ENCODE data around the gene SMTNL2.
"Not testable (repeated sequence)": the region's sequence is repeated elsewhere in the genome, so short reads cannot be mapped to it uniquely, and the experiment has no call there.

Gene SMTNL2

GRCh38 chr17:4587195-4587594 lies 2.9 kb downstream of the SMTNL2 start:
- no peak for DNase-seq

GRCh38 chr17:4587803-4588202 lies 3.5 kb downstream of the SMTNL2 start:
- DNase-seq, result no peak

GRCh38 chr17:4588391-4588790 lies 4.1 kb downstream of the SMTNL2 start:
- DNase-seq, result no peak

GRCh38 chr17:4588898-4589625 lies 4.7 kb downstream of the SMTNL2 start:
- DNase-seq, result no peak

- not testable (repeated sequence) for DNase-seq
Observed at GRCh38 chr17:4590042-4590441, 5.7 kb downstream of the SMTNL2 start.

GRCh38 chr17:4590981-4591453 lies 6.7 kb downstream of the SMTNL2 start:
- no peak for DNase-seq

GRCh38 chr17:4591529-4591928 lies 7.2 kb downstream of the SMTNL2 start:
- DNase-seq, result no peak

GRCh38 chr17:4592240-4593005 lies 8.1 kb downstream of the SMTNL2 start:
- DNase-seq, result no peak

GRCh38 chr17:4593021-4593421 lies 8.7 kb downstream of the SMTNL2 start:
- DNase-seq, result no peak

- DNase-seq, result no peak
Observed at GRCh38 chr17:4594406-4594805, 10.1 kb downstream of the SMTNL2 start.

- peak; percentile 26 for DNase-seq
Observed at GRCh38 chr17:4594931-4595684, 10.8 kb downstream of the SMTNL2 start.

- DNase-seq, result not testable (repeated sequence)
Observed at GRCh38 chr17:4595685-4596342, 11.5 kb downstream of the SMTNL2 start.

- DNase-seq, result no peak
Observed at GRCh38 chr17:4596636-4597380, 12.5 kb downstream of the SMTNL2 start.

- DNase-seq, result no peak
Observed at GRCh38 chr17:4597975-4598374, 13.6 kb downstream of the SMTNL2 start.

GRCh38 chr17:4598776-4599504 lies 14.6 kb downstream of the SMTNL2 start:
- DNase-seq, result no peak

GRCh38 chr17:4599505-4600281 lies 15.4 kb downstream of the SMTNL2 start:
- no peak for DNase-seq

- DNase-seq, result no peak
Observed at GRCh38 chr17:4600563-4600962, 16.2 kb downstream of the SMTNL2 start.

- no peak for DNase-seq
Observed at GRCh38 chr17:4601326-4601725, 17.0 kb downstream of the SMTNL2 start.

GRCh38 chr17:4602041-4602440 lies 17.7 kb downstream of the SMTNL2 start:
- DNase-seq, result no peak

GRCh38 chr17:4604111-4604644 lies 19.8 kb downstream of the SMTNL2 start:
- DNase-seq, result no peak

All from activated naive CD4-positive, alpha-beta T cell treated with Interleukin-2 at 50 U/mL for 16 hours (primary cell).